Caco-2 (cell line): ENCODE data around the gene KIF21A. TPM values are rescaled to one million over a fixed set of nuclear protein-coding genes. Genes with fewer than 3 reads are reported as not detected.
A peak's percentile ranks its signal among the peaks of the same experiment; 100 is the strongest.

Experiments
- Bru-seq: library from RNA; stranded (reverse); fragments of 400-500 nt; gene quantifications from one replicate; lab custom pipeline; 2021; lab: Mats Ljungman, UMichigan
- BruChase-seq, 2 experiments: library from RNA; stranded (reverse); fragments of 400-500 nt; gene quantifications; one replicate each; lab custom pipeline; 2021; lab: Mats Ljungman, UMichigan
- BruUV-seq: library from RNA; stranded (reverse); fragments of 400-500 nt; replicated peaks from 2 replicates; lab custom pipeline; 2021; lab: Mats Ljungman, UMichigan
- CTCF ChIA-PET: fragments of 300-600 bp; sonication (Branson Sonifier 250); formaldehyde crosslinking; loops from one replicate; lab custom pipeline; 2022; ENCODE audit warnings: antibody characterized with exemption; lab: Charles Lee
- POLR2A ChIA-PET: fragments of 300-600 bp; sonication (Branson Sonifier 250); formaldehyde crosslinking; loops from one replicate; lab custom pipeline; 2022; ENCODE audit warnings: antibody characterized with exemption; lab: Charles Lee
- DNase-seq, 2 experiments: peaks; one replicate each; pipeline versions ENCODE4 v3.0.0 to v3.0.0-alpha.2; 2020 to 2022
- H3K27me3 ChIP-seq: replicated peaks from 2 replicates; pipeline ENCODE4 v1.6.0; 2011; ENCODE audit warnings: low read length; ENCODE audit not compliant: control insufficient read depth, insufficient read depth
- H3K36me3 ChIP-seq: 2 replicates; pipeline ENCODE4 v1.5.1; 2011; ENCODE audit warnings: low read length; ENCODE audit not compliant: control insufficient read depth, insufficient read depth
- H3K4me1 ChIP-seq: fragments of 250-450 bp; sonication (Bioruptor Pico); 2 replicates; pipeline ENCODE4 v1.5.1; 2020; ENCODE audit warnings: mild to moderate bottlenecking
- H3K4me3 ChIP-seq: 2 replicates; pipeline ENCODE4 v1.5.1; 2011; ENCODE audit warnings: low read depth, mild to moderate bottlenecking, control low read depth, low read length
- H3K9me3 ChIP-seq: fragments of 250-450 bp; sonication (Bioruptor Pico); 2 replicates; pipeline ENCODE4 v1.5.1; 2020; ENCODE audit warnings: mild to moderate bottlenecking, moderate library complexity
- H3K27ac Mint-ChIP-seq: one replicate; pipeline ENCODE4 v1.8.0; 2022; ENCODE audit warnings: mixed read lengths; ENCODE audit not compliant: unreplicated experiment
- H3K27me3 Mint-ChIP-seq: one replicate; pipeline ENCODE4 v1.8.0; 2022; ENCODE audit warnings: mixed read lengths; ENCODE audit not compliant: insufficient read depth, unreplicated experiment
- H3K36me3 Mint-ChIP-seq: one replicate; pipeline ENCODE4 v1.8.0; 2022; ENCODE audit warnings: mild to moderate bottlenecking, mixed read lengths; ENCODE audit not compliant: insufficient read depth, unreplicated experiment
- H3K4me1 Mint-ChIP-seq: one replicate; pipeline ENCODE4 v1.8.0; 2022; ENCODE audit warnings: low read depth, mixed read lengths; ENCODE audit not compliant: unreplicated experiment
- H3K4me3 Mint-ChIP-seq: one replicate; pipeline ENCODE4 v1.8.0; 2022; ENCODE audit warnings: mild to moderate bottlenecking, moderate library complexity, mixed read lengths; ENCODE audit not compliant: unreplicated experiment
- H3K9me3 Mint-ChIP-seq: one replicate; pipeline ENCODE4 v1.8.0; 2022; ENCODE audit warnings: mixed read lengths; ENCODE audit not compliant: unreplicated experiment
- intact Hi-C: fragments of 100-400 bp; cut with micrococcal nuclease; formaldehyde crosslinking; loops from one replicate; pipeline ENCODE4 v1.10.0; 2022; ENCODE audit not compliant: unreplicated experiment
- long read RNA-seq: library from polyadenylated mRNA; stranded (forward); transcript quantifications from one replicate; pipeline ENCODE4 v2.0.0, GENCODE V29; 2022
- total RNA-seq: library from RNA; stranded (reverse); gene quantifications from 2 replicates; pipeline ENCODE4 v1.2.3, GENCODE V29; 2022
- TF ChIP-seq, protein P1 (sequence below), 2 experiments: fragments of 200-600 bp in 1 of 2; IDR thresholded peaks; 1 replicate in 1 of 2; 2 replicates in 1 of 2; pipeline versions ENCODE4 v1.5.1 to v1.8.0; 2011 to 2022; ENCODE audit warnings: antibody characterized with exemption in 1 of 2, control low read depth in 1 of 2, inconsistent platforms in 1 of 2, low read depth in 1 of 2, low read length in 1 of 2, mild to moderate bottlenecking in 1 of 2, moderate library complexity in 1 of 2; ENCODE audit not compliant: insufficient read depth in 1 of 2, severe bottlenecking in 1 of 2, unreplicated experiment in 1 of 2

Gene KIF21A, protein sequence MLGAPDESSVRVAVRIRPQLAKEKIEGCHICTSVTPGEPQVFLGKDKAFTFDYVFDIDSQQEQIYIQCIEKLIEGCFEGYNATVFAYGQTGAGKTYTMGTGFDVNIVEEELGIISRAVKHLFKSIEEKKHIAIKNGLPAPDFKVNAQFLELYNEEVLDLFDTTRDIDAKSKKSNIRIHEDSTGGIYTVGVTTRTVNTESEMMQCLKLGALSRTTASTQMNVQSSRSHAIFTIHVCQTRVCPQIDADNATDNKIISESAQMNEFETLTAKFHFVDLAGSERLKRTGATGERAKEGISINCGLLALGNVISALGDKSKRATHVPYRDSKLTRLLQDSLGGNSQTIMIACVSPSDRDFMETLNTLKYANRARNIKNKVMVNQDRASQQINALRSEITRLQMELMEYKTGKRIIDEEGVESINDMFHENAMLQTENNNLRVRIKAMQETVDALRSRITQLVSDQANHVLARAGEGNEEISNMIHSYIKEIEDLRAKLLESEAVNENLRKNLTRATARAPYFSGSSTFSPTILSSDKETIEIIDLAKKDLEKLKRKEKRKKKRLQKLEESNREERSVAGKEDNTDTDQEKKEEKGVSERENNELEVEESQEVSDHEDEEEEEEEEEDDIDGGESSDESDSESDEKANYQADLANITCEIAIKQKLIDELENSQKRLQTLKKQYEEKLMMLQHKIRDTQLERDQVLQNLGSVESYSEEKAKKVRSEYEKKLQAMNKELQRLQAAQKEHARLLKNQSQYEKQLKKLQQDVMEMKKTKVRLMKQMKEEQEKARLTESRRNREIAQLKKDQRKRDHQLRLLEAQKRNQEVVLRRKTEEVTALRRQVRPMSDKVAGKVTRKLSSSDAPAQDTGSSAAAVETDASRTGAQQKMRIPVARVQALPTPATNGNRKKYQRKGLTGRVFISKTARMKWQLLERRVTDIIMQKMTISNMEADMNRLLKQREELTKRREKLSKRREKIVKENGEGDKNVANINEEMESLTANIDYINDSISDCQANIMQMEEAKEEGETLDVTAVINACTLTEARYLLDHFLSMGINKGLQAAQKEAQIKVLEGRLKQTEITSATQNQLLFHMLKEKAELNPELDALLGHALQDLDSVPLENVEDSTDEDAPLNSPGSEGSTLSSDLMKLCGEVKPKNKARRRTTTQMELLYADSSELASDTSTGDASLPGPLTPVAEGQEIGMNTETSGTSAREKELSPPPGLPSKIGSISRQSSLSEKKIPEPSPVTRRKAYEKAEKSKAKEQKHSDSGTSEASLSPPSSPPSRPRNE (N-terminal part only)
- total RNA-seq, result 67.8 and 77.5 TPM in 2 replicates
- percentile 88 among the genes with signal in this experiment for Bru-seq, nascent RNA
- BruChase-seq, experiment 1, labeled RNA remaining after a 2-hour chase, result percentile 87 among the genes with signal in this experiment
- percentile 89 among the genes with signal in this experiment for BruChase-seq, experiment 2, labeled RNA remaining after a 6-hour chase
- long read RNA-seq, partial matches to known transcripts, result 8 of 17 reads
- long read RNA-seq, other reads (novel, unspliced or antisense), result 9 of 17 reads

DNA sequence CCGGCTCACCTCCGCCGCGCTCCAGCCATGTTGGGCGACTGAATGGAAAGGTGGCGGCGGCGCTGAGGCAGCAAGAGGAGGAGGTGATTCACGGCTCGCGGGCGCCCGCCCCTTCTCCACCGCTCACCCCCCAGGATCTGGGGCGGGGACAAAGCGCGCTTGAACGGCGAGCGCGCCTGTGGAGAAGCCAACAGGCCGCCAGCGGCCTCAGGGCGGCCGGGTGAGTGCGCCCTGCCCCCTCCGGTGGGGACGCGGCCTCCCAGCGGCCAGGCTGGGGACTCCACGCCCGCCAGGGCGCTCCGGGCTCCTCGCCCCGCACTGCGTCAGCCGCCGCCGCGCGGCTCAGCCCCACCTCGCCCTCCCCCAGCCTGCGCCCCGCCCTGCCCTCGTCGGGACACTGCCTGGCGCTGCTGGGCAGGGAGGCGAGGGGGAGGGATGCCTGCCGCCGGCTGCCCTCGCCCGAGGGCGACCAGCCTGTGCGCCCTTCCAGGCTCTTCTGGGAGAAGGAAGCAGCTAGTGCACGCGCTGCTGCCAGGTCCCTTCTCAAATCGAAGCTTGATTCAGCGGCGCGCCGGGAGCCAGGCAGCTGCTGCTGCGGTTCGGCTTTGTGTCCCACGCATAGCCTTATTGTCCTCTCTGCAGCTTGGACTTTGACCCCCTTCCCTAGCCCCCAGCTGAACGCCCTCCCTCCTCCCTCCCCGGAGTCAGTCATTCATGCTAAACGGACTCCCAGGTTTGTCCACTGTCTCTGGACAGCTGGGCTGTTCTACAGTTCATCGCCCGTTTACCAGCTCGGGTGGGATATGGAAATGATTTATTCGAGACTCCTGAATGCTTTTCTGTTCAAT lies at the start of gene KIF21A:
Gene KIF21A, minus strand, starts transcription at position 40 of the 848 bp plus-strand sequence. CDS start 150 bp downstream, outside the sequence.
- Mint-ChIP-seq H3K4me1 (peaks cover 9% of the 10 kb centered on the region), H3K36me3 (peaks cover 15% of the 10 kb centered on the region), H3K27ac (peak within 1 kb of the TSS; percentile 96), H3K27me3 (no peaks in the 10 kb centered on the region), H3K4me3 (peak within 1 kb of the TSS; percentile 99), H3K9me3 (no peaks in the 10 kb centered on the region)
- intact Hi-C loops, result loop anchor here (1.0 to 10.0 kb wide), 9 partner anchors 23 to 549 kb away; partner anchors contain the start of gene ABCD2
- DNase-seq, result peak; percentile 95 to 99
- POLR2A ChIA-PET, result interaction anchor here (0.8 to 2.2 kb wide), 6 partner anchors 12 to 538 kb away, joined by 3 to 9 read pairs (median 5); partner anchors contain the start of gene CPNE8
- Histone ChIP-seq H3K4me3 (peak within 1 kb of the TSS; percentile 70), H3K27me3 (no peaks in the 10 kb centered on the region), H3K4me1 (peaks cover 31% of the 10 kb centered on the region), H3K36me3 (no peaks in the 10 kb centered on the region), H3K9me3 (no peaks in the 10 kb centered on the region)
- CTCF ChIA-PET, result interaction anchor here (0.5 to 1.7 kb wide), 4 partner anchors 40 to 125 kb away, joined by 3 to 6 read pairs (median 4); no protein-coding TSS in a partner anchor
- BruUV-seq, result no TSS peak
- TF ChIP-seq, protein P1, sequence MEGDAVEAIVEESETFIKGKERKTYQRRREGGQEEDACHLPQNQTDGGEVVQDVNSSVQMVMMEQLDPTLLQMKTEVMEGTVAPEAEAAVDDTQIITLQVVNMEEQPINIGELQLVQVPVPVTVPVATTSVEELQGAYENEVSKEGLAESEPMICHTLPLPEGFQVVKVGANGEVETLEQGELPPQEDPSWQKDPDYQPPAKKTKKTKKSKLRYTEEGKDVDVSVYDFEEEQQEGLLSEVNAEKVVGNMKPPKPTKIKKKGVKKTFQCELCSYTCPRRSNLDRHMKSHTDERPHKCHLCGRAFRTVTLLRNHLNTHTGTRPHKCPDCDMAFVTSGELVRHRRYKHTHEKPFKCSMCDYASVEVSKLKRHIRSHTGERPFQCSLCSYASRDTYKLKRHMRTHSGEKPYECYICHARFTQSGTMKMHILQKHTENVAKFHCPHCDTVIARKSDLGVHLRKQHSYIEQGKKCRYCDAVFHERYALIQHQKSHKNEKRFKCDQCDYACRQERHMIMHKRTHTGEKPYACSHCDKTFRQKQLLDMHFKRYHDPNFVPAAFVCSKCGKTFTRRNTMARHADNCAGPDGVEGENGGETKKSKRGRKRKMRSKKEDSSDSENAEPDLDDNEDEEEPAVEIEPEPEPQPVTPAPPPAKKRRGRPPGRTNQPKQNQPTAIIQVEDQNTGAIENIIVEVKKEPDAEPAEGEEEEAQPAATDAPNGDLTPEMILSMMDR (IDR thresholded peaks at IDR 0.05; ENCODE audit: insufficient read depth in 1 of 2, low read depth in 1 of 2, low read length in 1 of 2, severe bottlenecking in 1 of 2, unreplicated experiment in 1 of 2), result peak; percentile 54 to 77

DNA sequence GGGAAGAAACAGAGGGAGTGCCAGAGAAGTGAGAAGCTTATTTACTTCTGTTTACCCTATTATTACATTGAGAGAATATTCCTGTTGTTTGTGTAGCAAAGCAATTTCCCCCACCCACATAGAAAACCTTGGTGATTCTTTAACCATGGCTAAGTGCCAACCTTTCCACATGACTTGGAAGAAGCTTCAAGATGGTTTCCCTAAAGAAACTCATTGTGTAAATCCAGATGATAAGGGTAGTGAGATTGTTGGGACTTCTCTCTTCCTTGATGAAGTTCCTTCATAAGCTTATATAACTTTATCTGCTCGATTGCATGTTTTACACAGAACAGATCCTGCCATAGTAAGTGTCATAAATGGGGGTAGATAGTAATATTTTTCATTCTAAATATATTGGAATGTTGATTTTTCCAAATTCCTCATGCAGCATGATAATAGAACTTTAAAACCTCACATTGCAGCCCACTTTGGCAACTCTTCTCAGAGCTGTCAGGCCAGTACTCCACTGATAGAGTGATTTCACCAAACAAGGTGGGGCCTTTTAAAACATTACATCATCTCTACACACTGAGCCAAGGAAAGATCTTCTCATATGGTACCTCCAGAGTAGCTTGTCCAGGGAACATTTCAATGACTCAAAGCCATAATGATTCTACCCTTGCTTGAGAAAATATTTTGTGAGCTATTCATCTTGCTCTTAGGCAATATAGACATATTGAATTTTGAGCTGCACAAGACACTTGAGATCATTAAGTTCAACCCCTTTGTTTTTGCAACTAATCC lies 47.8 kb upstream of the KIF21A start:
- Histone ChIP-seq H3K27me3 (no peaks in the 10 kb centered on the region), H3K4me1 (no peaks in the 10 kb centered on the region), H3K4me3 (no peak overlapping the region), H3K9me3 (no peaks in the 10 kb centered on the region), H3K36me3 (no peaks in the 10 kb centered on the region)
- ChIA-PET CTCF (no interaction called here), POLR2A (no interaction called here)
- H3K9me3 Mint-ChIP-seq, result no peaks in the 10 kb centered on the region
- no peak overlapping the region for H3K27ac Mint-ChIP-seq
- no peak overlapping the region for H3K4me3 Mint-ChIP-seq
- no peaks in the 10 kb centered on the region for H3K27me3 Mint-ChIP-seq
- DNase-seq, result no peak
- no TSS peak for BruUV-seq
- no peaks in the 10 kb centered on the region for H3K4me1 Mint-ChIP-seq
- intact Hi-C loops, result no loop called here
- TF ChIP-seq, protein P1 (IDR thresholded peaks at IDR 0.05; ENCODE audit: insufficient read depth in 1 of 2, low read depth in 1 of 2, low read length in 1 of 2, severe bottlenecking in 1 of 2, unreplicated experiment in 1 of 2), result no peak
- no peaks in the 10 kb centered on the region for H3K36me3 Mint-ChIP-seq
